NCI-H510A (cell line): ENCODE data around the gene NUTM2D.
"Not testable (repeated sequence)": the region's sequence is repeated elsewhere in the genome, so short reads cannot be mapped to it uniquely, and the experiment has no call there.

Experiments used
- DNase-seq: peaks from one replicate; lab custom pipeline; 2025; lab: John Stamatoyannopoulos, UW

Gene NUTM2D

GRCh38 chr10:87357444-87357843 lies at the start of gene NUTM2D:
TSS of gene NUTM2D (plus strand) at chr10:87357744. CDS start at chr10:87358266, 522 bp downstream.
- not testable (repeated sequence) for DNase-seq

GRCh38 chr10:87308702-87309101 lies 48.8 kb upstream of the NUTM2D start:
- not testable (repeated sequence) for DNase-seq

- DNase-seq, result not testable (repeated sequence)
These were observed 47.9 kb upstream of the NUTM2D start for GRCh38 chr10:87309657-87310056.

GRCh38 chr10:87311521-87311920 lies 46.0 kb upstream of the NUTM2D start:
- DNase-seq, result not testable (repeated sequence)

- not testable (repeated sequence) for DNase-seq
These were observed 43.7 kb upstream of the NUTM2D start for GRCh38 chr10:87313649-87314359.

- DNase-seq, result not testable (repeated sequence)
These were observed 43.1 kb upstream of the NUTM2D start for GRCh38 chr10:87314360-87314973.

- not testable (repeated sequence) for DNase-seq
These were observed 36.0 kb upstream of the NUTM2D start for GRCh38 chr10:87321505-87321904.

GRCh38 chr10:87324559-87324958 lies 33.0 kb upstream of the NUTM2D start:
- not testable (repeated sequence) for DNase-seq

- not testable (repeated sequence) for DNase-seq
These were observed 29.6 kb upstream of the NUTM2D start for GRCh38 chr10:87327958-87328357.

- not testable (repeated sequence) for DNase-seq
These were observed 28.4 kb upstream of the NUTM2D start for GRCh38 chr10:87329131-87329530.

- not testable (repeated sequence) for DNase-seq
These were observed 24.9 kb upstream of the NUTM2D start for GRCh38 chr10:87332687-87333086.

GRCh38 chr10:87340411-87340810 lies 17.1 kb upstream of the NUTM2D start:
- not testable (repeated sequence) for DNase-seq

- not testable (repeated sequence) for DNase-seq
These were observed 15.9 kb upstream of the NUTM2D start for GRCh38 chr10:87341546-87342142.

- peak; percentile 52 for DNase-seq
These were observed 15.3 kb upstream of the NUTM2D start for GRCh38 chr10:87342249-87342710.

- DNase-seq, result peak; percentile 23
These were observed 14.8 kb upstream of the NUTM2D start for GRCh38 chr10:87342711-87343258.

GRCh38 chr10:87345743-87346142 lies 11.8 kb upstream of the NUTM2D start:
- not testable (repeated sequence) for DNase-seq

- not testable (repeated sequence) for DNase-seq
These were observed 7.4 kb upstream of the NUTM2D start for GRCh38 chr10:87350161-87350560.

GRCh38 chr10:87352825-87353224 lies 4.7 kb upstream of the NUTM2D start:
- not testable (repeated sequence) for DNase-seq

GRCh38 chr10:87355110-87355509 lies 2.4 kb upstream of the NUTM2D start:
- not testable (repeated sequence) for DNase-seq

- not testable (repeated sequence) for DNase-seq
These were observed 615 bp downstream of the NUTM2D start for GRCh38 chr10:87358159-87358558.

- DNase-seq, result not testable (repeated sequence)
These were observed 12.1 kb downstream of the NUTM2D start for GRCh38 chr10:87369514-87370112.

GRCh38 chr10:87374091-87374490 lies 16.5 kb downstream of the NUTM2D start:
- not testable (repeated sequence) for DNase-seq
